ENCODE measurements around the gene CPA2.

The CPA2 gene

DNA sequence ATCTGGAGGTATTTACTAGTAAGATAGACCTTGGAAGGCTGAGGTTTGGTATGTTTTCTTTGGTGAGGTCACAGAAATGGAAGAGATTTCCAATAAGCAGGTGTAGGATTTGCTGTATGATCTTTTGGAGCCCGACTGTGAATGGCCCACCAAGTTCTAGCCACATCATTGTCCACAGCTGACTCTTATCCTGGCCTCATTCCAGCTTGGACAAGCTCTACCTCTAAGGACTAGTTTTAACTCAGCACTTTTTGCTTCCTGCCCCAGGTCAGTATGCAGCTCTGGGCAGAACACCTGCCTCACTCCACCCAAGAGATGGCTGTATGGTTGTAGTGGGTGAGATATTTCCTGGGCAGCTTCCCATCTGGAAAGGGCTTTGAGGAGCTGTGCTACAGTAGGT lies 20.2 kb downstream of the CPA2 start:
- DNase-seq = no peak

DNA sequence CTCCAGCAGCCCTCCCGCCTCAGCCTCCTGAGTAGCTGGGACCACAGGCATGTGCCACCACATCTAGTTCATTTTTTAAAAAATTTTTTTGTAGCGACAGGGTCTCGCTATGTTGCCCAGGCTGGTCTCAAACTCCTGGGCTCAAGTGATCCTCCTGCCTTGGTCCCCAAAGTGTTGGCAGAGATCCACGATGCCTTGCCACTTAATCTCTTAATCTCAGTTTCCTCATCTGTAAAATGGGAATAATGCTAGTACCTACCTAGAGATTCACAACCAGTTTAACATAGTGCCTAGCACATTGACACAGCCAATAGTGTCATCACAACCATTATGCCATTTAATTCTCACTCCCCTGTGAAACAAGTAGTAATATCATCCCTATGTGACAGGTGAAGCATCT lies 21.5 kb downstream of the CPA2 start:
- no peak for DNase-seq

GRCh38 chr7:130288829-130289228 lies 22.2 kb downstream of the CPA2 start:
- DNase-seq = no peak

DNA sequence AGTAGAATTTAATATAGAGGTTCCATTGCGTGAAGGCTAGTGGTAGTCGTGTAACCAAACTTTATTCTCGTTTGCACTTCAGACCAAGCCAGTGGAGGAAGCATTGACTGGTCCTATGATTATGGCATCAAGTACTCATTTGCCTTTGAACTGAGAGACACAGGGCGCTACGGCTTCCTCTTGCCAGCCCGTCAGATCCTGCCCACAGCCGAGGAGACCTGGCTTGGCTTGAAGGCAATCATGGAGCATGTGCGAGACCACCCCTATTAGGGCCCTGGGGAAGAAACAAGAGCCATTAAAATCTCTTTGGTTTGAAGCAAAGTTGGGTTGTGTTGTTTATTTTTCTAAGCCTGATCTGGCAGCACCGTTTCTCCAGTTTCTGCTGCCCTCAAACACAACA lies 22.8 kb downstream of the CPA2 start:
- no peak for DNase-seq

- no peak for DNase-seq
Observed at GRCh38 chr7:130290745-130291144, 24.1 kb downstream of the CPA2 start.

DNA sequence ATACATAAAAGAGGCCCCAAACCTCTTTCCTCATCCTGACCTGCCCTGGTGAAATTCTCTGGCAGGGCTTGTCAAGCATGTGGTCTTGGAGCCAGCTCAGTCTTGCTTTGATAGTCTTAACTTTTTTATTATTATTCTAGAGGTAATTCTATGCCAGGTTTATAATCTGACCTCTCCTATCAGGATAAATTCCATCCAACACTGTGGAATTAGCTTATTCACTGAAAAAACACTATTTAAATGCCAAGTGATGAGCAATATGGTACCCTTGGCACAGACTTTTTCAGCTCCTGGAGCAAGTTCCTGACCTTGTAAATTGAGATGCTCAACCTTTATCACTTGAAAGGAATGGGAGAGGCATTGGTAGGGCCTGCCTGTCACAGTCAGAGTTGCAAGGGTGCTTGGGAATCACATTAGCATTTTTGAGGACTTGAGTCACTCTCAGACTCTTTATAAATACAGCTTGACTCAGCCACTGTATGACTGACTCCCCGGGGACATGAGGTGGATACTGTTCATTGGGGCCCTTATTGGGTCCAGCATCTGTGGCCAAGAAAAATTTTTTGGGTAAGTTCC lies 26.1 kb downstream of the CPA2 start, which contains the start of gene CPA4:
Gene CPA4, plus strand, starts transcription at position 480 of the 576 bp plus-strand sequence. Its CDS starts 20 bp downstream, at position 500.
- peak; percentile 48 for DNase-seq

GRCh38 chr7:130293521-130293920 lies 26.9 kb downstream of the CPA2 start:
- DNase-seq = no peak

DNA sequence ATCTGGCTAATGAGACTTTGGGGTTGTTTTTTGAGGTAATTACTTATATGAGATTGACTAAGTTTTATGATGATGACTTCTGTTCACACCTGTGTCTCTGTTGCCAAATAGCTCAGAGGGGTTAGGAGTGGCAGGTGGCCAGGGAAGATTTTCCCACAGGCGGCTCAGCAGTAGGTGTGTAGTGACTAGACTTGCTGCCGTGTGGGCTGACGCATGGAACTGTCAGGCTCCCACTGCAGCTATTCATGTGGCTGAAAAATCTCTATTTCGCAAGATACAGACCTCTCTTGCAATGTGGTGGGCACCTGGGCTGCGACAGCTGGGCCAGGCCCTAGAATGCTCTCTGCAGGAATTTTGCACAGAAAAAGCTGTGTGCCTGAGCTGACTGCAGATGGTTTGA lies 27.7 kb downstream of the CPA2 start:
- no peak for DNase-seq

DNA sequence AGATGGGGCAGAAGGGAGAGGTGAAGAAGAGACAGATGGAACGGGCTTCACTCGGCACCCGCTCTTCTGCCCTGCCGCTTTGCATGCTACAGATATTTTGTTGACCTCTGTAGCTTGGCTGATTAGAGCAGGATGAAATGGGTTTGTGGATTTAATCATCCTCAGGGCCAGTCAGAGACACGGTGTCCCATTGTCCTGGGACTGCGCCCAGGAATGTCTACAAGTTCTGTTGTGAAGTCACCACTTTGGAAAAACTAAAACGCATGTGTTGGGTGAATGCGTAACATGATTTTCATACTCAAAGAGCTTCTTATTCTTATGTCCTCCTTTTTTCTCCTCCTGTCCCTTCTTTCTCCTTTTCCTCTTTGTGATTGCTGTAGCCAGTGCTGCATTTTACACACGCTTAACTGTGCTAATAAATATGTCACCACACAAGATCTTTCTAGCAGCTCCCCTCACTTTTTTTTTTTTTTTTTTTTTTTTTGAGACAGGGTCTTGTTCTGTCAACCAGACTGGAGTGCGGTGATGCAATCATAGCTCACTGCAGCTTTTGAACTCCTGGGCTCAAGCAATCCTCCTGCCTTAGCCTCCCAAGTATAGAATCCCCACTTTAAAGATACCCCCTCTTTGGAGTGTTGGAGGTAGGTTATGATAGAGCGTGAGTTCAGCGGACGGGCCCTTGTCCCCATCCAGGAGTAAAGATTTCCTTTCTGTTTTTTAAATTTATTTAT lies 29.7 kb downstream of the CPA2 start:
- DNase-seq = no peak

- DNase-seq = no peak
Observed at GRCh38 chr7:130297628-130298543, 31.2 kb downstream of the CPA2 start.

DNA sequence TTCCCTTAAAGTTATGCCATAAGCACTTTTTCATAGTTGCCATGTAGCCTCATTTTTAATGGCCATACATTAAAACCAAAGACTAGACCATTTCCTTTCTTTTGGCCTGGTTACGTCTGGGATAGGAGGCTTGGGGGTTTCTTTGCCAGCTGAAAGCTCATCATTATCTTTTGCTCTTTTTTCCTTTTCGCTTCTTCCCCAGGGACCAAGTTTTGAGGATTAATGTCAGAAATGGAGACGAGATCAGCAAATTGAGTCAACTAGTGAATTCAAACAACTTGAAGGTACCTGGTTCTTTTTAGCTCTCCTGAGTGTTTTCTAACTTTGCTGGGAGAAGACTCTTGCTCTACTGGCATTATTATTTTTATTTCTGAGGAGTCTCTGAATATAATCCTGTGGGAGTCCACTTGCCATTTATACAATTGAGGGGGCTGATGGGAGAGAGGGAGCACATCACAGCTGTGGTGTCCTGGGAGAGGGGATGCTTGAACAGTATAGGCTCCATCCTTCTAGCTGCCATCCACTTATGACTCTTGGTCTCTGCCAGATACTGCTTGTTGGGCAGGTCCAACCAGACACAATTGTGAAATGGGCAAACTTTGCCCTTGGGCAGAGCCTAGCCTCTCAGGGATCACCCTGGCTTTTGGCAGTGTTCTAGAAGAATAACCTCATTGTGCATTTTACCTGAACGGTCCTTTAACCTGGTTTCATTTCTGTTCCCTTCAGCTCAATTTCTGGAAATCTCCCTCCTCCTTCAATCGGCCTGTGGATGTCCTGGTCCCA lies 32.1 kb downstream of the CPA2 start:
- DNase-seq = no peak

DNA sequence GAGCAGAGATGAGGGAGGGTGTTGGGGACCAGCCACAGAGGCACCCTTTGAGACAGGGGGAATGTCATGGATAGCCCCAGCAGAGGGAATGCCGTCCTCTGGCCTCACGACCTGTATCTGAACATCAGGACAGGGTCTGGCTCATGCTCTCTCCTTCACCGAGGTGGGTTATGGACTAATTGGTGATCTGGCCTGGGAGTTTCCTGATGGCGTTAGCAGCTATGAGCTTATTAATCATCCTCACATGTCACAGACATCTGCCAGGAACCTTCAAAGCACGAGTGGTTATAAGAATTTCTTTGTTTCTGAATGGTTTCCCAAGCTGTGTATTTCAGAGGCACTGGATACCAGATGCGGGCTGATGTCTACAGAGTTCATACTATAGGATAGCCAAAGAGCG lies 33.2 kb downstream of the CPA2 start:
- DNase-seq = peak; percentile 7

DNA sequence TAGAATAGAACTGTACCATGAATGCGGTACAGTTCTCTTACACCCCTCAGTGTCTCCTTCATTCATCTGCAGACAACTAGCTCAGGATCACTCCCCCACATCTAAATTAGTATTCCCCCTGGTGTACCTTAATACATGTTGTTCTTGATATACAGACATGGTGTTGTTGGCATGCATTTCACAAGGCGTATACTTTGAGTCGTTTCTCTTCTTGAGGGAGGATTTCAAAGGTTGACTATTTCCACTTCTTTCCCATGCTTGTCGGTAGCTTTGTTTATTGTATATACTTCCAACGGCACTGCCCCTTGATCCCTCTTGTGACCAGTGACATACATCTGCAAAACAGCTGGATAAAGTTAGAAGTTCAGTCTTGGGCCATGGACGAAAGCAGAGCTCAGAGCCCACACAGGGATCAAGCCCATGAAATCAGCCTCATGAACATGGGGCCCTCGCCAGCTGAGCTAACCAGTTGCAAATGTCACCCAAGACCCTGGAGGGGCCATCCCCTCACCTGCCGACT lies 34.9 kb downstream of the CPA2 start:
- no peak for DNase-seq

GRCh38 chr7:130302649-130303048 lies 36.0 kb downstream of the CPA2 start:
- no peak for DNase-seq

GRCh38 chr7:130303127-130303526 lies 36.5 kb downstream of the CPA2 start:
- DNase-seq = no peak

DNA sequence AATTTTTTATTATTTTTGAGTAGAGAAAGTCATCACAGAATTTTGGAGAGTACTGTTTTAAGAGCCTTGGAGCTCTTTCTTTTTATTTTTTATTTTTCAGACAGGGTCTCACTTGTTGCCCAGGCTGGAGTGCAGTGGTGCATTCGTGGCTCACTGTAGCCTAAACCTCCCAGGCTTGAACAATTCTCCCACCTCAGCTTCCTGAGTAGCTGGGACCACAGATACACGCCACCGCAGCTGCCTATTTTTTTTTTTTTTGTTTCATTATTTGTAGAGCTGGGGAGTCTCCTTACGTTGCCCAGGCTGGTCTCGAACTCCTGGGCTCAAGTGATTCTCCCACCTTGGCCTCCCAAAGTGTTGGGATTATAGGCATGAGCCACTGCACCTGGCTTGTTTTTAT lies 36.9 kb downstream of the CPA2 start:
- DNase-seq = no peak

- no peak for DNase-seq
Observed at GRCh38 chr7:130303982-130304381, 37.3 kb downstream of the CPA2 start.

- no peak for DNase-seq
Observed at GRCh38 chr7:130304878-130305277, 38.2 kb downstream of the CPA2 start.

DNA sequence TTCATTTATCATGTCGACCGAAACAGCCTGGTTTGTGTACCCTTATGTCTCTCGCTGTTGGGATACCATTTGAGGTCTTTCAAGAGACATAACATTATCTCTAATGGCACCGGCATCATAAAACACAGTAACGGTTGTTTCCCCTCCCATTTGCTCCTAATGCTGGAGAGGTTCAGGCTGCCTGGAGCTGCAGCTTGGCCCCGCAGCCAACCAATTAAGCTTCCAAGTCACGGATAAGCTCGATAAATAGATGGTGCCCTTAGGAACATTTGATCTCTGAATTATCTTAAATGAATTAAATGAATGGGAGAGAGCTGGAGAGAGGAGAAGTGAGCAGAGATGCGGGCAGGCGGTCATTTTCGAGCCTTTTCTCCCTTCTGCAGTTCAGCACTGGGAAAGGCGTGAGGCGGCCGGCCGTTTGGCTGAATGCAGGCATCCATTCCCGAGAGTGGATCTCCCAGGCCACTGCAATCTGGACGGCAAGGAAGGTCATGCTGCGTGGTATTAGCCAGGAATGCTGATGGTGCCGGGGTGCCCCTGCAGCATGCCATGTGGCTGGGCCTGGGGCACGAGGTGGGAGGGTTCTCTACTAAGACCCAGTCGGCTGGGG lies 38.9 kb downstream of the CPA2 start:
- DNase-seq = no peak

DNA sequence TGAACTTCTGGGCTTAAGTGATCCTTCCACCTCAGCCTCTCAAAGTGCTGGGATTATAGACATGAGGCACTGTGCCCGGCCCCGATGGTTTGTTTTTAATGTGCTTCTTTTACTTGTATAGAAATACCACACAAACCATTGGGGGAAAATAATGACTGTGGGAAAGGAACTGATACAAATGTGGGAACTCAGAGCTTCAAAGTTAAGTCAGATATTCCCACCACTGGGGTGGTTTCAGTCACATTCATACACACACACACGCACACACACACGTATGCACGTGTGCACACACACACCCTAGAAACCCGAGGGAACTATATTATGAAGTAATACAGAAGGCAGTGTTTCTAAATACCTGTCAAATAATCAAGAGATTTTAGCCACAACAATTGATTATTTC lies 43.3 kb downstream of the CPA2 start:
- DNase-seq = no peak

- DNase-seq = no peak
Observed at GRCh38 chr7:130314305-130314704, 47.6 kb downstream of the CPA2 start.

DNA sequence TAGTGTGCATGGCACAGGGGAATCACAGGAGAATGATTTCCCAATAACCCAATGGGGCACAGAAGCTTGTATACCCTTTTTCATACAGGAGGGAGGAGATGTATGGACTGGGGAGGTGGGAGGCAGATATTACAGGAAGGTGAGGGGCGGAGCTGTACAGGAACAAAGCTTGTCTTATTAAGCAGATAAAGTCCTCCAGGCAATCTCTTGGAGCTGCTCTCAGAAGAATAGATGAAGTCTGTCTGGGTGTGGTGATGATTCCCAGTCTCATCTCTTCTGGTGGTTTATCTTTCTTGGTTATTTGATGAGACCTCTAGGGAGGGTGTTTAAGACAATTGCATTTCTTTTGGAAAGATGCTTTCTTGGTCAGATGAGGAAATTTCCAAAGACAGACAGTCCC lies 52.9 kb downstream of the CPA2 start:
- no peak for DNase-seq

Data from NCI-H446 treated with DMSO at 0.1 percent for 48 hours (cell line).